ENCODE results near the gene CEACAM8.

- TF ChIP-seq CTCF (IDR thresholded peaks at IDR 0.05) (no peak), EZH2 (IDR thresholded peaks at IDR 0.05) (no peak), EZH2phosphoT487 (IDR thresholded peaks at IDR 0.05) (no peak)
Observed at GRCh38 chr19:42571116-42571515, 23.6 kb downstream of the CEACAM8 start.
